ENCODE measurements around the gene RMI2. TPM values are rescaled to one million over a fixed set of nuclear protein-coding genes. Genes with fewer than 3 reads are reported as not detected.

Gene RMI2
- total RNA-seq, 1 experiment from 2014 or later = 45.2 TPM

DNA sequence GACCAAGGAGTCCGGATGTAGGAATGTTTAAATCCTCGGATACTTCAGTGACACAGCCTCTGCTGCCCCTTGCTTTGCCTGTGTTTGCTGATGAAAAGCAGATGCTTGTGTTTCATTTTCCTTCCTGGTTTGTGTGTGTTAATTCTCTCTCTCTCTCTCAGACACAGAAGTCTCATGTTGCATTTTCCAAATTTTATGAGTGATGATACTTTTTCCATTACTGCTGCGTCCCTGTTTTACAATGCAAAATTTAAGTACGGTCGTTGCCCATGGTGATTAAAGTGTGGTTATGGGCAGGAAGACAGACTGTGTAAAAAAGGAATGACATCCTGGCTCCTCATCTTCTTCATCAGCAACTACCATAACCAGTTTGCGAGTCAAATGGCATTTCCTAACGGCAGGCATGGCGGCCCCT is 5.7 kb downstream of the RMI2 start:
- peaks cover 28% of the 10 kb centered on the region; the same call in 1 of the 2 replicates for H4K20me1 ChIP-seq (ENCODE audit: insufficient read depth, low read depth, low read length)
- H3K9ac ChIP-seq (ENCODE audit: low read length) = peak overlapping the region; percentile 18; the same call in 1 of the 2 replicates
- H3K4me2 ChIP-seq (ENCODE audit: low read depth, low read length, poor library complexity, severe bottlenecking) = peak overlapping the region; percentile 59
- 0 out of 2 replicates have a peak, but pooled peaks cover 3% of the 10 kb centered on the region for H3K36me3 ChIP-seq (ENCODE audit: insufficient read depth, low read length)
- peak; percentile 63 for DNase-seq
- no peaks in the 10 kb centered on the region for H3K9me2 ChIP-seq (replicated peaks; ENCODE audit: insufficient read depth, low read length)
- peaks cover 59% of the 10 kb centered on the region for H3K4me1 ChIP-seq (ENCODE audit: low read length)
- no peak overlapping the region for H3K27ac ChIP-seq (ENCODE audit: low read length)
- peaks cover 1% of the 10 kb centered on the region; the same call in 1 of the 2 replicates for H3K79me2 ChIP-seq (ENCODE audit: low read length)
- no peaks in the 10 kb centered on the region for H3K9me3 ChIP-seq (ENCODE audit: low read length)
- H2AFZ ChIP-seq (ENCODE audit: low read length) = no peak overlapping the region
- no peaks in the 10 kb centered on the region for H3K27me3 ChIP-seq (ENCODE audit: low read length)
- H3K4me3 ChIP-seq (ENCODE audit: low read length) = peak overlapping the region; percentile 37

DNA sequence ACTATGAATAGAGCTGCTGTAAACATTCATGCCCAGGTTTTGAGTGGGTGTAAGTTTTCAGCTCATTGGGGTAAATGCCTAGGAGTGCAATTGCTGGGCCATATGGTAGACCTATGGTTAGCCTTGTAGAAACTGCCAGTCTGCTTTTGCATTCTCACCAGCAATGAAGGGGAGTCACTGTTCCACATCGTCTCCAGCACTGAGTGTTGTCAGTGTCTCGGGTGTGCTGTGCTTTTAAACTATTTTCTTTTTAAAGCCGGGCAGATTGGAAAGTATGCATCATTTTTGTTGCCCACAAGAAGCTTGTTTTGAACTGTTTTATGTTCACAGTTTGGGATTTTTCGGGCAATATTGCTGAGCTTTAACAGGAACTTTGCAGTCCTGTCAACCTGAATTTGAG is 7.9 kb downstream of the RMI2 start:
- Histone ChIP-seq H4K20me1 (ENCODE audit: insufficient read depth, low read depth, low read length) (peaks cover 27% of the 10 kb centered on the region; the same call in 1 of the 2 replicates), H3K9me2 (replicated peaks; ENCODE audit: insufficient read depth, low read length) (no peaks in the 10 kb centered on the region), H3K9ac (ENCODE audit: low read length) (no peak overlapping the region), H3K27me3 (ENCODE audit: low read length) (no peaks in the 10 kb centered on the region), H3K27ac (ENCODE audit: low read length) (no peak overlapping the region), H3K4me1 (ENCODE audit: low read length) (peaks cover 54% of the 10 kb centered on the region), H2AFZ (ENCODE audit: low read length) (no peak overlapping the region), H3K4me3 (ENCODE audit: low read length) (no peak overlapping the region), H3K9me3 (ENCODE audit: low read length) (no peaks in the 10 kb centered on the region), H3K79me2 (ENCODE audit: low read length) (no peaks in the 10 kb centered on the region), H3K4me2 (ENCODE audit: low read depth, low read length, poor library complexity, severe bottlenecking) (no peak overlapping the region), H3K36me3 (ENCODE audit: insufficient read depth, low read length) (0 out of 2 replicates have a peak, but pooled peaks cover 3% of the 10 kb centered on the region)
- DNase-seq = no peak

DNA sequence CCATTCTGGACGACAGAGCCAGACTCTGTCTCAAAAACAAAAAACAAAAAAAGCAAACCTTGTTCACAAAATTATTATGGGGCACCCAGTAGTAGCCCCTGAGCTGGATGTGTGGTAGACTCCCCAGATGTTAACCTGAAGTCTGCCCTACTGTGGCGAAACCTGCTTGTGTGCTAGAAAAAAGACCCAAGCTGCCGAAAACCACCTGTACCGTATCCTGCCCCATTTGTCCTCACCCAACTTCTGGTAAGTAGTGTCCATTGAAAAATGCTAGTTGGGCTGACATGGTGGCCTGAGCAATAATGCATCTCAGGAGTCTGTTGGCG is 9.1 kb downstream of the RMI2 start:
- no peaks in the 10 kb centered on the region for H3K79me2 ChIP-seq (ENCODE audit: low read length)
- no peaks in the 10 kb centered on the region for H3K9me3 ChIP-seq (ENCODE audit: low read length)
- H3K27ac ChIP-seq (ENCODE audit: low read length) = peak overlapping the region; percentile 52; the same call in 1 of the 2 replicates
- peaks cover 21% of the 10 kb centered on the region; the same call in 1 of the 2 replicates for H4K20me1 ChIP-seq (ENCODE audit: insufficient read depth, low read depth, low read length)
- H3K9ac ChIP-seq (ENCODE audit: low read length) = peak overlapping the region; percentile 14
- peaks cover 53% of the 10 kb centered on the region for H3K4me1 ChIP-seq (ENCODE audit: low read length)
- no peaks in the 10 kb centered on the region for H3K9me2 ChIP-seq (replicated peaks; ENCODE audit: insufficient read depth, low read length)
- 0 out of 2 replicates have a peak, but pooled peaks cover 3% of the 10 kb centered on the region for H3K36me3 ChIP-seq (ENCODE audit: insufficient read depth, low read length)
- no peaks in the 10 kb centered on the region for H3K27me3 ChIP-seq (ENCODE audit: low read length)
- no peak overlapping the region for H2AFZ ChIP-seq (ENCODE audit: low read length)
- DNase-seq = no peak
- peak overlapping the region; percentile 60 for H3K4me2 ChIP-seq (ENCODE audit: low read depth, low read length, poor library complexity, severe bottlenecking)
- peak overlapping the region; percentile 29; the same call in 1 of the 2 replicates for H3K4me3 ChIP-seq (ENCODE audit: low read length)

DNA sequence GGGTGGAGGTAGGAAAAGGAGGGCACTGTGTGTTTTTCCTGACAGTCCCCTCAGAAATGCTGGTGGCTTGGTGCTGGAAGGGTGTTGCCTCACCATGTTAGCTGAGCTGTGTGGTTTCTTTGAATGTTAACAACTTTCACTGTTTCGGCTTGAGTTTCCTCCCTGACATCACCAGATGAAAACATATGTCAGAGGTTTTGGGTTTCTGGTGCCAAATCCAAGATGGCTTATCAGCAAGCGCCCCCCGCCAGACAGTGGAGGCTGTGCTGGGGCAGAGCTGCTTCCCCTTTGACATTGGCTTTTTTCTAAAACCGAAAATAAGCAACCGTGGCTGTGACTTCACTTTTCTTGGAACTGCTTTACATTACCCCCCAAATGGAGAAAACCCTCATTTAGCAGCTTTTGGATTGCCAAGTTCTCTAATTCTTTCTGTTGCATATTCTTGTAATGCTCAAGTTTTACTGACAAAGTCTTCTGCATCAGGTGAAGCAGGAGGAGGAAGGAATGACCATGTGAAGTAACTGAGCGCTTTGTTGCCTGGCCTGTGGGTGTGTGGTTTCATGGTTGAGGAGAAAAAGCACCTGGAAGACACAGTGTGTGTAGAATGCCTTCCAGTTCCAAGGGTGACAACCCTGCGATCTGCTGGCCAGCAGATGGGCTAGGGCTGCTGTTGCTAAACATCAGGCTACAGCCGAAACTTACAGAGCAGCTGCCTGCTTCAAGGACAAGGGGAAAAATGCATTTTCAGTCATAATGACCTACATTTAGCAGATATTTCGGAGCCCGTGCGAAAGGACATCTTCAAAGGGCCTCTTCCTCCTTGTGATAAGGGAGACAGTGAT is 9.7 kb downstream of the RMI2 start:
- H3K36me3 ChIP-seq (ENCODE audit: insufficient read depth, low read length) = 0 out of 2 replicates have a peak, but pooled peaks cover 3% of the 10 kb centered on the region
- H4K20me1 ChIP-seq (ENCODE audit: insufficient read depth, low read depth, low read length) = peaks cover 15% of the 10 kb centered on the region; the same call in 1 of the 2 replicates
- DNase-seq = peak; percentile 76
- H3K79me2 ChIP-seq (ENCODE audit: low read length) = no peaks in the 10 kb centered on the region
- H3K9ac ChIP-seq (ENCODE audit: low read length) = peak overlapping the region; percentile 14
- peak overlapping the region; percentile 52 for H3K27ac ChIP-seq (ENCODE audit: low read length)
- no peaks in the 10 kb centered on the region for H3K27me3 ChIP-seq (ENCODE audit: low read length)
- no peaks in the 10 kb centered on the region for H3K9me2 ChIP-seq (replicated peaks; ENCODE audit: insufficient read depth, low read length)
- H3K4me3 ChIP-seq (ENCODE audit: low read length) = peak overlapping the region; percentile 29; the same call in 1 of the 2 replicates
- no peak overlapping the region for H2AFZ ChIP-seq (ENCODE audit: low read length)
- no peaks in the 10 kb centered on the region for H3K9me3 ChIP-seq (ENCODE audit: low read length)
- peak overlapping the region; percentile 60 for H3K4me2 ChIP-seq (ENCODE audit: low read depth, low read length, poor library complexity, severe bottlenecking)
- peaks cover 47% of the 10 kb centered on the region for H3K4me1 ChIP-seq (ENCODE audit: low read length)

DNA sequence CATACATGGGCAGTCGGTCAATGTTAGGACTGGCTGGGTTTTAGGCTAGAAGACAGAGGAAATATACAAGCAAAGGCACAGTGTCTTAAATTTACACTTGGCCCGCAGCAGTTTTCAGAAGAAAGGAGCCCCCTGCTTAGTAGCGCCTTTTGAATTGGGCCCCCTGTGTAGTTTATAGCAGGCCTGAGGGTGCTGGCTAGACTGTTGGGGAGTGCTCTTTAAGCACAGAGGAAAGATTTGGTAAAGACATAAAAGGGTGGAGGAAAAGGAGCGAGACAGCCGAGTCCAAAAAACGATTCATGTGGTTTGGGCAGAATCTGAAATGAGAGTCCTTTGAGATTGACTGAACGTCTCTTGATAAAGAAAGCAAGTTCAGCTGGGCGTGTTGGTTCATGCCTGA is 10.6 kb downstream of the RMI2 start:
- DNase-seq = no peak
- no peaks in the 10 kb centered on the region for H3K27me3 ChIP-seq (ENCODE audit: low read length)
- H4K20me1 ChIP-seq (ENCODE audit: insufficient read depth, low read depth, low read length) = peaks cover 8% of the 10 kb centered on the region; the same call in 1 of the 2 replicates
- H3K79me2 ChIP-seq (ENCODE audit: low read length) = no peaks in the 10 kb centered on the region
- no peak overlapping the region for H3K4me2 ChIP-seq (ENCODE audit: low read depth, low read length, poor library complexity, severe bottlenecking)
- H3K9me2 ChIP-seq (replicated peaks; ENCODE audit: insufficient read depth, low read length) = no peaks in the 10 kb centered on the region
- H3K9ac ChIP-seq (ENCODE audit: low read length) = no peak overlapping the region
- no peak overlapping the region for H2AFZ ChIP-seq (ENCODE audit: low read length)
- H3K36me3 ChIP-seq (ENCODE audit: insufficient read depth, low read length) = 0 out of 2 replicates have a peak, but pooled peaks cover 3% of the 10 kb centered on the region
- H3K27ac ChIP-seq (ENCODE audit: low read length) = no peak overlapping the region
- H3K9me3 ChIP-seq (ENCODE audit: low read length) = no peaks in the 10 kb centered on the region
- no peak overlapping the region for H3K4me3 ChIP-seq (ENCODE audit: low read length)
- H3K4me1 ChIP-seq (ENCODE audit: low read length) = peaks cover 38% of the 10 kb centered on the region

DNA sequence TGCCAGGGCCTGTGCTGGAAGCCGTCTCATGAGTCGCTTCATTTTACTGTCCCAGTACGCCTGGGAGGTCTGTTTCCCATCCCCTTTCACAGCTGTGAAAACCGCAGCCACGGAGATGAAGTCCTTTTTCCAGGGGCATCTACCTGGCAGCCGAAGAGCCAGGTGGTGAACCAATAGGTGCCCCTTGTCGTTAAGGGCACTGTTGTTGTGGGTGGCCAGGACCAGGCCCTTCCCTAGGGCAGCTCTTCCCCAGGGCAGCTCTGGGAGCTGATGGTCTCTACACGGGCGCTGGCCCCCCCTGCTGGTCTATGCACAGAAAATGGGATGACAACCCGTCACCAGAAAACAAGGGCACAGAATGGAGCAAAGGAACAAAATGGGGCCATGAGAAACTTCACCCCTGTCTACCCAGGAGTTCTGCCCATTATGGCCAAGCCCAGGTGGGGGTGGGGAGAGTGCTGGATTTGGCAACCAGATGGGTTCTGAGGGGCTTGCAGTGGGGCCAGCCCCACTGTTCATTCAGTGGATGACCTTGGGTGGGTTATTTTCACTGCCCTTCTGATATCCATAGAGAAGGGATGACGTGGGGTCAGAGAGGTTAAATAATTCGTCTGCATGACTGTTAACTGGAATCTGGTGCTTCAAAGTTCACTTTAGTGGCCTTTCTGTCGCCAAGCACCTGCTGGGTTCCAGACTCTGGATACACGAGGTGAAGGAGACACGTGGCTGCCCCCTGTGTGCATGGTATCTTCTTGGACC is 11.5 kb downstream of the RMI2 start:
- no peak overlapping the region for H3K4me3 ChIP-seq (ENCODE audit: low read length)
- H3K79me2 ChIP-seq (ENCODE audit: low read length) = no peaks in the 10 kb centered on the region
- H2AFZ ChIP-seq (ENCODE audit: low read length) = no peak overlapping the region
- no peaks in the 10 kb centered on the region for H3K27me3 ChIP-seq (ENCODE audit: low read length)
- H3K9me3 ChIP-seq (ENCODE audit: low read length) = no peaks in the 10 kb centered on the region
- H3K27ac ChIP-seq (ENCODE audit: low read length) = no peak overlapping the region
- H3K9ac ChIP-seq (ENCODE audit: low read length) = no peak overlapping the region
- no peaks in the 10 kb centered on the region; the same call in 1 of the 2 replicates for H4K20me1 ChIP-seq (ENCODE audit: insufficient read depth, low read depth, low read length)
- H3K9me2 ChIP-seq (replicated peaks; ENCODE audit: insufficient read depth, low read length) = no peaks in the 10 kb centered on the region
- peak; percentile 85 for DNase-seq
- H3K4me2 ChIP-seq (ENCODE audit: low read depth, low read length, poor library complexity, severe bottlenecking) = no peak overlapping the region
- H3K36me3 ChIP-seq (ENCODE audit: insufficient read depth, low read length) = no peaks in the 10 kb centered on the region
- peaks cover 36% of the 10 kb centered on the region for H3K4me1 ChIP-seq (ENCODE audit: low read length)

DNA sequence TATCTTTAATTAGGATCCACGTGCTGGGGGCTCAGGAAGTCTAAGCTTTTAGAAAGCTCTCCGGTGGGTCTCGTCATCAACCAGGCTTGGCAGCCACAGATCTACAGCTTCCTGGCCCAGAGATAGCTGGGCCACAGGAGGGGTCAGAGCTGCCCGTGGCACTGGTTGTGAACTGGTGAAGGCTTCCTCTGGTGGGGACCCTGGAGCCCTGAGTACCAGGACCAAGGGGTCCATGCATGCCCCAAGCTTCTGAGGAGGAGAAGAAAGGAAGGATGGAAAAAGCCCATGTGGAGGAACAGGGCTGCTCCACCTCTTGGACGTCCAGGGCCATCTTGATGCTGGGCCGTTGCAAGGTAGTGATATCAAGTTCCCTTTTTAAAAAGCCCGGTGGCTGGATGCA is 13.3 kb downstream of the RMI2 start:
- Histone ChIP-seq H3K9ac (ENCODE audit: low read length) (no peak overlapping the region), H3K36me3 (ENCODE audit: insufficient read depth, low read length) (no peaks in the 10 kb centered on the region), H3K27me3 (ENCODE audit: low read length) (no peaks in the 10 kb centered on the region), H3K4me3 (ENCODE audit: low read length) (no peak overlapping the region), H3K9me3 (ENCODE audit: low read length) (no peaks in the 10 kb centered on the region), H3K79me2 (ENCODE audit: low read length) (no peaks in the 10 kb centered on the region), H3K9me2 (replicated peaks; ENCODE audit: insufficient read depth, low read length) (no peaks in the 10 kb centered on the region), H3K4me2 (ENCODE audit: low read depth, low read length, poor library complexity, severe bottlenecking) (no peak overlapping the region), H3K4me1 (ENCODE audit: low read length) (peaks cover 42% of the 10 kb centered on the region), H4K20me1 (ENCODE audit: insufficient read depth, low read depth, low read length) (no peaks in the 10 kb centered on the region; the same call in 1 of the 2 replicates), H3K27ac (ENCODE audit: low read length) (no peak overlapping the region), H2AFZ (ENCODE audit: low read length) (no peak overlapping the region)
- DNase-seq = no peak

DNA sequence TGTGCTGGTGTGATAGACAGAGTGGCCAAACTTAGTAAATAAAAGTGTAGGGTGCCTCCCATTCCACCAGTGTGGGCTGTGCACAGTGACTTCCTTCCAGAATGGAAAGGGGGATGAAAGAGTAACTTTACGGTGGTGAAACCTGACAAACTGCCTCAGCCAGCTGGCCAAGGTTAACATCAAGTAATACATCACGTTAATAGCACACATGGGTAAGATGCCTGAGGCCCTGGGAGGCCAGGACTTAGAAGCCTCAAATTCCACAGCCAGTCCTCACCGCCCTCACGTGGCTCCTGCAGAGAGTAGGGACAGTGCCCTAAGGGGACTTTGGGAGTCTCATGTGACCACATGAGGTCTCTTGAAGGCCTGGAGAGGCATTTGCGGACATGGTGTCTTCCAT is 14.1 kb downstream of the RMI2 start:
- Histone ChIP-seq H3K36me3 (ENCODE audit: insufficient read depth, low read length) (no peaks in the 10 kb centered on the region), H3K4me2 (ENCODE audit: low read depth, low read length, poor library complexity, severe bottlenecking) (no peak overlapping the region), H3K4me1 (ENCODE audit: low read length) (peaks cover 34% of the 10 kb centered on the region), H3K9me3 (ENCODE audit: low read length) (no peaks in the 10 kb centered on the region), H3K9ac (ENCODE audit: low read length) (no peak overlapping the region), H3K4me3 (ENCODE audit: low read length) (no peak overlapping the region), H3K27me3 (ENCODE audit: low read length) (no peaks in the 10 kb centered on the region), H2AFZ (ENCODE audit: low read length) (no peak overlapping the region), H3K27ac (ENCODE audit: low read length) (no peak overlapping the region), H4K20me1 (ENCODE audit: insufficient read depth, low read depth, low read length) (no peaks in the 10 kb centered on the region; the same call in 1 of the 2 replicates), H3K9me2 (replicated peaks; ENCODE audit: insufficient read depth, low read length) (no peaks in the 10 kb centered on the region), H3K79me2 (ENCODE audit: low read length) (no peaks in the 10 kb centered on the region)
- no peak for DNase-seq
